Stomach (tissue), 4 donors: Measurements from ENCODE around the gene LGR4.

ENCODE experiments used
- EP300 ChIP-seq: sonication (generic); formaldehyde crosslinking; IDR thresholded peaks from one replicate; pipeline ENCODE4 v1.6.1; 2017; ENCODE audit warnings: antibody characterized with exemption
- POLR2A ChIP-seq, 4 donors: fragments of 450-650 bp; IDR thresholded peaks; one replicate each; pipeline ENCODE4 v1.6.1; 2016; ENCODE audit warnings: antibody characterized with exemption in 4 of 4, control low read depth in 2 of 4, mild to moderate bottlenecking in 1 of 4, moderate library complexity in 1 of 4
- POLR2AphosphoS5 ChIP-seq, 3 donors: sonication (generic); formaldehyde crosslinking; IDR thresholded peaks; one replicate each; pipeline ENCODE4 v1.6.1; 2016; ENCODE audit warnings: antibody characterized with exemption in 3 of 3
- TF ChIP-seq, protein P1 (sequence below), 7 experiments: fragments of 450-650 bp in 4 of 7; fragments of 200-600 bp in 3 of 7; sonication (generic) in 3 of 7; IDR thresholded peaks; one replicate each; pipeline ENCODE4 v1.5.1; 2016 to 2019; ENCODE audit warnings: antibody characterized with exemption in 7 of 7, control low read depth in 2 of 7, mild to moderate bottlenecking in 1 of 7

DNA sequence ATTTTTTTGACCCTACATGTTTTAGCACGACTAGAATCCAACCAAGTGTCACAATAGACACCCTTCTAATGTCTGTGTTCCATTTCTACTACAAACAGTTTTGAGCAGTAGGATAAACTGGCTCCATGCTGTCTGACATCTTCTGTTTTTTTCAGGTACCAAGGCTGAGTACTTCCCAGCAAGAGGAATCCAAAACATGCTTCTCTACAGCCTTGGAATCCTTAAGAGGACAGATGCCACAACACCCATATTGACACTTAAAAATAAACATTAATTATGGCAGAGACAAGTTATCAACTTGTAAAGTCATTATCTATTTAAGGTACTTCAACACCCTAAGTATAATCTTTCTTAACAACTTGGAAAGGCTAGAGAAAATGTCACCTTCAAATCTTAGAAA is 54.2 kb downstream of the LGR4 start:
- TF ChIP-seq, protein P1, sequence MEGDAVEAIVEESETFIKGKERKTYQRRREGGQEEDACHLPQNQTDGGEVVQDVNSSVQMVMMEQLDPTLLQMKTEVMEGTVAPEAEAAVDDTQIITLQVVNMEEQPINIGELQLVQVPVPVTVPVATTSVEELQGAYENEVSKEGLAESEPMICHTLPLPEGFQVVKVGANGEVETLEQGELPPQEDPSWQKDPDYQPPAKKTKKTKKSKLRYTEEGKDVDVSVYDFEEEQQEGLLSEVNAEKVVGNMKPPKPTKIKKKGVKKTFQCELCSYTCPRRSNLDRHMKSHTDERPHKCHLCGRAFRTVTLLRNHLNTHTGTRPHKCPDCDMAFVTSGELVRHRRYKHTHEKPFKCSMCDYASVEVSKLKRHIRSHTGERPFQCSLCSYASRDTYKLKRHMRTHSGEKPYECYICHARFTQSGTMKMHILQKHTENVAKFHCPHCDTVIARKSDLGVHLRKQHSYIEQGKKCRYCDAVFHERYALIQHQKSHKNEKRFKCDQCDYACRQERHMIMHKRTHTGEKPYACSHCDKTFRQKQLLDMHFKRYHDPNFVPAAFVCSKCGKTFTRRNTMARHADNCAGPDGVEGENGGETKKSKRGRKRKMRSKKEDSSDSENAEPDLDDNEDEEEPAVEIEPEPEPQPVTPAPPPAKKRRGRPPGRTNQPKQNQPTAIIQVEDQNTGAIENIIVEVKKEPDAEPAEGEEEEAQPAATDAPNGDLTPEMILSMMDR (IDR thresholded peaks at IDR 0.05), result no peak
- TF ChIP-seq POLR2AphosphoS5 (IDR thresholded peaks at IDR 0.05), result no peak
- no peak for TF ChIP-seq POLR2A (IDR thresholded peaks at IDR 0.05)
- no peak for TF ChIP-seq EP300
